Ishikawa (cell line): Measurements from ENCODE around the gene RPS3.

ENCODE experiments used
- CEBPB ChIP-seq: IDR thresholded peaks from 2 replicates; pipeline ENCODE4 v1.6.1; 2012
- CREB1 ChIP-seq: IDR thresholded peaks from 2 replicates; pipeline ENCODE4 v1.6.1; 2012; ENCODE audit warnings: low read depth
- EGR1 ChIP-seq: IDR thresholded peaks from 2 replicates; pipeline ENCODE4 v1.6.1; 2012
- EP300 ChIP-seq: IDR thresholded peaks from 2 replicates; pipeline ENCODE4 v1.6.1; 2012; ENCODE audit warnings: borderline replicate concordance
- FOXM1 ChIP-seq: IDR thresholded peaks from 2 replicates; pipeline ENCODE4 v1.6.1; 2012; ENCODE audit warnings: low read depth, borderline replicate concordance
- NFIC ChIP-seq: IDR thresholded peaks from 2 replicates; pipeline ENCODE4 v1.6.1; 2012
- RAD21 ChIP-seq: IDR thresholded peaks from 2 replicates; pipeline ENCODE4 v1.6.1; 2012; ENCODE audit warnings: low read depth
- TAF1 ChIP-seq: IDR thresholded peaks from 2 replicates; pipeline ENCODE4 v1.6.1; 2012; ENCODE audit warnings: low read depth, mild to moderate bottlenecking
- TCF12 ChIP-seq: IDR thresholded peaks from 2 replicates; pipeline ENCODE4 v1.6.1; 2012; ENCODE audit warnings: low read depth
- TEAD4 ChIP-seq: IDR thresholded peaks from 2 replicates; pipeline ENCODE4 v1.6.1; 2012
- YY1 ChIP-seq: IDR thresholded peaks from 2 replicates; pipeline ENCODE4 v1.6.1; 2012; ENCODE audit warnings: low read depth
- ZBTB7A ChIP-seq: IDR thresholded peaks from 2 replicates; pipeline ENCODE4 v1.6.1; 2012; ENCODE audit warnings: low read depth
- TF ChIP-seq, protein P1 (sequence below): IDR thresholded peaks from 2 replicates; pipeline ENCODE4 v1.6.1; 2012
- TF ChIP-seq, protein P2 (sequence below): IDR thresholded peaks from 2 replicates; pipeline ENCODE4 v1.6.1; 2012; ENCODE audit warnings: low read depth, mild to moderate bottlenecking
- TF ChIP-seq, protein P3 (sequence below): IDR thresholded peaks from 2 replicates; pipeline ENCODE4 v1.6.1; 2012

Gene RPS3

DNA sequence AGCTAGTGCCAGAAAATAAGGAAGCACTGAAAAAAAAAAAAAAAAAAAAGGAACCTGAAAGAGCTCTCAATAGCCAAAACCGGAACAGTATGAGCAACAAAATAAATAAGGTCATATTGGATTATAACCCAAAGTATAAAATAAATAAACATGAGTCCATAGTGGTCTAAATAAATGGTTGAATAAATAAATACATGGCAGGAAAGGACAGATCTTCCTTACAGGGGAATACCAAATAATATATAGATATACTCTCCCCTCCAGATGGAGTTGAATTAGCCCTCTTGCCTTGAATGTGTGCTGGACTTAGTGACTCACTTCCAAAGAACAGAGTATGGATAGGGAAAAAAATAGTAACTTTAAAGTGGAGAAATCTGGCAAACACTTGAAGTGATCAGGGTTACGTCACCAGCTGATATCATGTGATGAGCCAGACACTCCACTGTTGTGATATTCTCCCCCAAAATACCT lies 33.6 kb upstream of the RPS3 start:
- TF ChIP-seq ZBTB7A (no peak), EGR1 (no peak), YY1 (no peak), CEBPB (no peak), TEAD4 (no peak), FOXM1 (no peak), CREB1 (no peak), EP300 (no peak), TCF12 (no peak), TAF1 (no peak), NFIC (no peak), RAD21 (no peak)
- TF ChIP-seq, protein P1, sequence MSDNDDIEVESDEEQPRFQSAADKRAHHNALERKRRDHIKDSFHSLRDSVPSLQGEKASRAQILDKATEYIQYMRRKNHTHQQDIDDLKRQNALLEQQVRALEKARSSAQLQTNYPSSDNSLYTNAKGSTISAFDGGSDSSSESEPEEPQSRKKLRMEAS: no peak
- TF ChIP-seq, protein P2, sequence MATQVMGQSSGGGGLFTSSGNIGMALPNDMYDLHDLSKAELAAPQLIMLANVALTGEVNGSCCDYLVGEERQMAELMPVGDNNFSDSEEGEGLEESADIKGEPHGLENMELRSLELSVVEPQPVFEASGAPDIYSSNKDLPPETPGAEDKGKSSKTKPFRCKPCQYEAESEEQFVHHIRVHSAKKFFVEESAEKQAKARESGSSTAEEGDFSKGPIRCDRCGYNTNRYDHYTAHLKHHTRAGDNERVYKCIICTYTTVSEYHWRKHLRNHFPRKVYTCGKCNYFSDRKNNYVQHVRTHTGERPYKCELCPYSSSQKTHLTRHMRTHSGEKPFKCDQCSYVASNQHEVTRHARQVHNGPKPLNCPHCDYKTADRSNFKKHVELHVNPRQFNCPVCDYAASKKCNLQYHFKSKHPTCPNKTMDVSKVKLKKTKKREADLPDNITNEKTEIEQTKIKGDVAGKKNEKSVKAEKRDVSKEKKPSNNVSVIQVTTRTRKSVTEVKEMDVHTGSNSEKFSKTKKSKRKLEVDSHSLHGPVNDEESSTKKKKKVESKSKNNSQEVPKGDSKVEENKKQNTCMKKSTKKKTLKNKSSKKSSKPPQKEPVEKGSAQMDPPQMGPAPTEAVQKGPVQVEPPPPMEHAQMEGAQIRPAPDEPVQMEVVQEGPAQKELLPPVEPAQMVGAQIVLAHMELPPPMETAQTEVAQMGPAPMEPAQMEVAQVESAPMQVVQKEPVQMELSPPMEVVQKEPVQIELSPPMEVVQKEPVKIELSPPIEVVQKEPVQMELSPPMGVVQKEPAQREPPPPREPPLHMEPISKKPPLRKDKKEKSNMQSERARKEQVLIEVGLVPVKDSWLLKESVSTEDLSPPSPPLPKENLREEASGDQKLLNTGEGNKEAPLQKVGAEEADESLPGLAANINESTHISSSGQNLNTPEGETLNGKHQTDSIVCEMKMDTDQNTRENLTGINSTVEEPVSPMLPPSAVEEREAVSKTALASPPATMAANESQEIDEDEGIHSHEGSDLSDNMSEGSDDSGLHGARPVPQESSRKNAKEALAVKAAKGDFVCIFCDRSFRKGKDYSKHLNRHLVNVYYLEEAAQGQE: no peak
- TF ChIP-seq, protein P3, sequence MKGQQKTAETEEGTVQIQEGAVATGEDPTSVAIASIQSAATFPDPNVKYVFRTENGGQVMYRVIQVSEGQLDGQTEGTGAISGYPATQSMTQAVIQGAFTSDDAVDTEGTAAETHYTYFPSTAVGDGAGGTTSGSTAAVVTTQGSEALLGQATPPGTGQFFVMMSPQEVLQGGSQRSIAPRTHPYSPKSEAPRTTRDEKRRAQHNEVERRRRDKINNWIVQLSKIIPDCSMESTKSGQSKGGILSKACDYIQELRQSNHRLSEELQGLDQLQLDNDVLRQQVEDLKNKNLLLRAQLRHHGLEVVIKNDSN: no peak

DNA sequence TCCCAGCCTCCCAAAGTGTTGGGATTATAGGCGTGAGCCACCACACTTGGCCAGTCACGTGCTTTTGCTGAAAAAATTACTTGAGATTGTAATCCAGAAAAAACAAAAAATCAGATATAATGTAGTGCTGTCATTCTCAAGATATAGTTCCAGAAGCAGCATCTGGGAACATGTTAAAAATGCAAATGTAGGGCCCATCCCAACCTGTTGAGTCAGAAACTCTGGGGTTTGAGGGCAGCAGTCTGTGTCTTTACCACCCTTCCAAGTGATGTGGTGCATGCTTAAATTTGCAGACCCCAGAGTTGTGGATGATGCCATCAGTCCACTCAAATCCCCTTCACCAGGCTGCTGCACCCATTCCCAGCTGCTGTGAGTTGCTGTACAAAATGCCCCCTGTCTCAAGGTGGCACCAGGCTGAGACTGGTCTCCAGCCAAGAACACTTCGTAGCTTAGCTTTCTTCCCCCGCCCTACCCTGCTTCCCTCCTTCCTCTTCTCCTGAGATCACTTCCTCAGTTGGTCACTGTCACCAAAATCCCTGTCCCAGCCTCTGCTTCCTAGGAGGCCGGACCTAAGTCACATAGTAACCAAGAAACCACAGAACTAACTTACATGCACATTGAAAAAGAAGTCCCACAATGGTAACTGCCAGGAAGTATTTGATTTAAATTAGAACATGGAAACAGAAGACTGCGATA lies 29.6 kb upstream of the RPS3 start:
- TF ChIP-seq TEAD4: no peak
- no peak for TF ChIP-seq EP300
- TF ChIP-seq ZBTB7A: no peak
- TF ChIP-seq, protein P2: no peak
- no peak for TF ChIP-seq TAF1
- no peak for TF ChIP-seq EGR1
- TF ChIP-seq YY1: no peak
- TF ChIP-seq FOXM1: no peak
- no peak for TF ChIP-seq TCF12
- TF ChIP-seq CREB1: no peak
- TF ChIP-seq, protein P1: no peak
- no peak for TF ChIP-seq RAD21
- TF ChIP-seq, protein P3: no peak
- TF ChIP-seq NFIC: no peak
- no peak for TF ChIP-seq CEBPB

DNA sequence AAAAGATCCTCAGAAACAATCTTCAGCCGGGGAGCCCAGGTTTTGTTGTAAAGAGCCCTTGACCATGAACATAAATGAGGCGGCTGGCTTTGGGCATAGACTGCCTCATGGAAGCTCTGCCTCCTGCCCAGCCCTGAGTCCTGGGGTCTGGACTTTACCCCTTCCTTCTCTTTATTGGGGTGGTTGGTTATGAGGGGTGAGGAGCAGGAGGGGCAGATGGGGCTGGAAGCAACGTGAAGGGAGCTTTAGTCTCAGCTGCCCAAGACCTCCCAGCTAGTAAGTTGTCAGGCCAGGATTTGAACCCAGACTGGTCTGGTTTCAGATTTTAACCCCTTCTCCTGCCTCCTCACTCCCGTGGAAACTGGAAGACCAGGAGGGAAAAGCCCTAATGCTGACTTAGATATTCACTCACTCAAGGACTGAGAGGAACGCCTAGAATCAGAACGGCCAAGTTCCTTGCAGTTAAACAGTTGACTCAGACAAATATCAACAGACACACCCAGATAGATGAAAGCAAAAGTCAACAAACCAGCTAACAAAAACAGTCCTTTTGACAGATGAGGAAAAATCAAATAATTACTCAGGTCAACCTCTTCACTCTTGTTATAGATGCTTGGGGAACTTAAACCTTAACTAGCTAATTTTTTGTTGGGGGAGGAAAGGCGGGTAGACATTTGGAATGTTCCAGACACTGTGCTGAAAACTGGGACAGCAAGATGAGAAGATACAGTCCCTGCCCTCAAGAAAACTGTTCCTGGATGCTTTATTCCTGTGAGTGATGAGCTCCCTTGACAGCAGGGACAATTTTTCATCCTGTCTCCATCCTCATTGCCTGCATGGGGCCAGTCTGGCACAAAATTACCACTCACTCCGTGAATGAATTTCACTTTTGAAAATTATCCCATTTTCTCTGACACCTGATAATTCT lies 27.1 kb upstream of the RPS3 start:
- TF ChIP-seq, protein P1: no peak
- TF ChIP-seq TAF1: no peak
- TF ChIP-seq YY1: no peak

DNA sequence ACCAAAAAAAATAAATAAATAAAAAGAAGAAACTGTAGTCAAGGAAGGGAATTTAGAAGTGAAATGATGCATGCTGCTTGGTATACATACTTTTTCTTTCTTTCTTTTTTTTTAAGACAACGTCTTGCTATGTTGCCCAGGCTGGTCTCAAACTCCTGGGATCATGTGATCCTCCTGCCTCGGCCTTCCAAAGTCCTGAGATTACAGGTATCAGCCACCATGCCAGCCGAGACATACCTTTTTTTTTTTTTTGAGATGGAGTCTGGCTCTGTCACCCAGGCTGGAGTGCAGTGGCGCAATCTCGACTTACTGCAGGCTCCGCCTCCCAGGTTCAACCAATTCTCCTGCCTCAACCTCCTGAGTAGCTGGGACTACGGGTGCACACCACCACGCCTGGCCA lies 26.1 kb upstream of the RPS3 start:
- TF ChIP-seq ZBTB7A (no peak), FOXM1 (no peak), NFIC (no peak)

DNA sequence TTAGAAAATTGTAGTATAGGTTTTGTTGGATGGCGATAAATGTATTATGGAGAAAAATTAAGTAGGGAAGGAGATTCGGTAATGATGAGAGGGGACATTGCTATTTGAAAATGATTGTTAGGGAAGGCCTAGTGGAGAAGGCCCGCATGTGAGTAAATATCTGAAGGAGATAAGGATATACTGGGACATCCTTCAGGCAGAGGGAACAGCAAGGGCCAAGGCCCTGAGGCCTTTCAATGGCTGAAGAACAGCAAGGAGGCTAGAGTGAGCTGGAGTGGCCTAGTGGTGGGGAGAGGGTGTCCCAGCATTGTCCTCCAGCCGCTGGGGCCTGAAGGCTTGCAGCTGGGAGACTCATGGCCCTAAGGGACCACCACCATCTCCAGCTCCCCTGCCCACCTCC lies 24.7 kb upstream of the RPS3 start:
- TF ChIP-seq EGR1: no peak
- no peak for TF ChIP-seq RAD21
- TF ChIP-seq, protein P3: no peak
- TF ChIP-seq EP300: no peak
- TF ChIP-seq TEAD4: no peak
- TF ChIP-seq, protein P1: no peak
- no peak for TF ChIP-seq TCF12
- TF ChIP-seq CEBPB: no peak
- no peak for TF ChIP-seq FOXM1
- TF ChIP-seq, protein P2: no peak
- no peak for TF ChIP-seq CREB1
- no peak for TF ChIP-seq TAF1
